Heart left ventricle (tissue), 16 donors: ENCODE results near the gene CENPM. TPM values are rescaled to one million over a fixed set of nuclear protein-coding genes. Genes with fewer than 3 reads are reported as not detected.
"Not testable (repeated sequence)": the region's sequence is repeated elsewhere in the genome, so short reads cannot be mapped to it uniquely, and the experiment has no call there.

ENCODE experiments used
- ATAC-seq, 4 donors: fragments of 200-7000 bp; cut with Tn5 transposase; one replicate each; pipeline ENCODE4 v1.9.1; 2020 to 2022; ENCODE audit warnings: moderate library complexity in 4 of 4, mild to moderate bottlenecking in 3 of 4, moderate number of reproducible peaks in 1 of 4
- DNase-seq, 5 donors: peaks; one replicate each; pipeline ENCODE4 v3.0.0-alpha.2; 2020
- H3K27ac ChIP-seq, 12 donors: fragments of 200-600 bp; sonication (generic) in 4 of 12; one replicate each; pipeline versions ENCODE4 v1.5.0 to v1.8.0; 2016 to 2022; ENCODE audit warnings: mild to moderate bottlenecking in 2 of 12
- H3K27me3 ChIP-seq, 9 donors: fragments of 200-600 bp; sonication (generic) in 2 of 9; one replicate each; pipeline versions ENCODE4 v1.5.1 to v1.8.0; 2016 to 2022; ENCODE audit warnings: mild to moderate bottlenecking in 3 of 9
- H3K36me3 ChIP-seq, 9 donors: fragments of 200-600 bp; sonication (generic) in 2 of 9; one replicate each; pipeline versions ENCODE4 v1.5.0 to v1.8.0; 2018 to 2022; ENCODE audit warnings: mild to moderate bottlenecking in 2 of 9
- H3K4me1 ChIP-seq, 12 donors: fragments of 200-600 bp; sonication (generic) in 4 of 12; one replicate each; pipeline versions ENCODE4 v1.5.0 to v1.8.0; 2016 to 2022; ENCODE audit warnings: mild to moderate bottlenecking in 3 of 12
- H3K4me3 ChIP-seq, 12 donors: fragments of 200-600 bp; sonication (generic) in 4 of 12; one replicate each; pipeline versions ENCODE4 v1.5.0 to v1.8.0; 2017 to 2022; ENCODE audit warnings: mild to moderate bottlenecking in 9 of 12, moderate library complexity in 4 of 12
- H3K9me3 ChIP-seq, 12 donors: fragments of 200-600 bp; sonication (generic) in 4 of 12; one replicate each; pipeline versions ENCODE4 v1.5.0 to v1.8.0; 2016 to 2022; ENCODE audit warnings: mild to moderate bottlenecking in 1 of 12
- POLR2A ChIP-seq, 2 donors: fragments of 450-650 bp; IDR thresholded peaks; one replicate each; pipeline ENCODE4 v1.6.1; 2017; ENCODE audit warnings: antibody characterized with exemption in 2 of 2, mild to moderate bottlenecking in 2 of 2, moderate library complexity in 2 of 2
- WGBS, 4 donors: extraction: QIAGEN DNeasy Blood & Tissue Kit in 2 of 4; methylation state at CpG; one replicate each; pipeline versions ENCODE4 v1.1.5 to v1.1.7; 2013 to 2018; 5-methylcytosine and 5-hydroxymethylcytosine counted together
- intact Hi-C, 10 donors: fragments of 100-400 bp; cut with DNase I; formaldehyde crosslinking; loops; one replicate each; pipeline versions ENCODE4 v1.11.1 to v1.14.2; 2022
- polyA plus RNA-seq, 2 donors: library from polyadenylated mRNA; stranded (reverse); fragments of 200-250 nt; gene quantifications; one replicate each; pipeline ENCODE4 v1.2.3, GENCODE V29; 2013
- total RNA-seq, 9 donors: library from RNA; depleted of rRNA in 2 of 9; stranded (reverse); fragments of >200 nt in 2 of 9; fragmentation: NEBNext Ultra II Directional in 3 of 9; extraction: Animal tissue kit (Norgen Biotek cat#: 25700) in 3 of 9; gene quantifications; one replicate each; pipeline versions ENCODE4 v1.1.0 to v1.2.4, GENCODE V29; 2016 to 2023
- TF ChIP-seq, protein P1 (sequence below), 12 donors: fragments of 200-600 bp; sonication (generic) in 4 of 12; IDR thresholded peaks; one replicate each; pipeline versions ENCODE4 v1.5.0 to v1.8.0; 2018 to 2022; ENCODE audit warnings: antibody characterized with exemption in 12 of 12, mild to moderate bottlenecking in 5 of 12
- donor health status: ischemic (EF 13 %, LVEDD 7.1; RV severe dilation, severe dysfunction).
- donor health status: healthy with polysubstance abuse.
- donor health status: DM: no; HTN: yes; CAD: no.
- donor health status: DM: no; HTN: no; CAD: no.
- donor health status: ischemic (EF 25% LVEDD 6.9; RV normal size, moderate dysfunction).
- donor health status: ischemic (EF 25% LVEDD 5.7; RV mildly dilated, moderate dysfunction).
- donor health status: healthy.
- donor health status: DM: yes; HTN: yes; CAD: no.
- donor health status: ischemic (EF 35%, LVEDD 5.7; RV mildly dilated, moderate dysfunction).
- donor health status: nonischemic (EF 11% LVEDD 7.7; RV severe dilation, severe dysfunction).
- donor health status: DM: yes; HTN: yes; CAD: no.
- donor health status: PGD.
- donor health status: ischemic (EF 29% LVEDD 5.4; RV normal size, mild dysfunction).
- donor health status: nonischemic (EF 23%, LVEDD 6.1; RV moderate dilation, normal function).

CENPM gene
- total and polyA plus RNA-seq, 11 donors: 0.21 to 6.9 (median 0.52) TPM; not detected in 4

DNA sequence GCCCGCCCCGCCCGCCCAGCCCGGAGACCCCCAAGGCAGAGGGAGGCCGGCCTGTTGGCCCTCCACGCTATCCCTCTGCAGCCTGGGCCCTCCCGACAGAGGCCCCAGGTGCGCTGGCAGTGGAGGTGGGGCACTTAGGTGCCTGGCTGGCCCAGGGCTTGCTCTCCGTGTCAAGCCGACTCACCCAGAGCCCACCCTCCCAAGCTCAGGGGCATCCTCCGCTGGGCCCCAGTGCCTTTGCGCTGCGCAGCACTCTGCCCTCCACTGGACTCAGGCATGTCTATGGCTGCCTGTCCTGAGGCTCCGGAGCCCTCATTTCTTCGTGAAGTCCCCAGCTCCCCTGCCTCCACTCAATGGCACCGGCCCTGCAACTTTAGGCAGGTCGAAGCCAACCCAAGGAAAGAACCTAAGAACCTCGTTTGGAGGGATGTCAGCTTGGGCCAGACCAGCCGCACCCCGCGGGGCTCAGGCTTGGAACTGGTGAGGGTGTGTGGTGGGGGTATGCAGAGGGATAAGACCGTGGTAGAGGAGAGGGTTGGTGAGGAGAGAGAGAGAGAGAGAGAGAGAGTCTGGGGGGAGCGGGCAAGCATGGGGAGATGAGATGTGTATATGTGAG is 11.1 kb upstream of the CENPM start:
- intact Hi-C loops: no loop called here
- H3K27me3 ChIP-seq: peaks cover 0 to 15% (median 0%) of the 10 kb centered on the region in 9 donors
- ATAC-seq: peak in 2 of 4 donors; percentile 27 to 35
- H3K27ac ChIP-seq: no peak overlapping the region
- no peaks in the 10 kb centered on the region for H3K9me3 ChIP-seq
- H3K36me3 ChIP-seq: no peaks in the 10 kb centered on the region
- H3K4me1 ChIP-seq: peaks cover 0 to 13% (median 4%) of the 10 kb centered on the region in 12 donors
- H3K4me3 ChIP-seq: peak overlapping the region in 9 of 12 donors; percentile 7 to 39 (median 22)
- TF ChIP-seq, protein P1, sequence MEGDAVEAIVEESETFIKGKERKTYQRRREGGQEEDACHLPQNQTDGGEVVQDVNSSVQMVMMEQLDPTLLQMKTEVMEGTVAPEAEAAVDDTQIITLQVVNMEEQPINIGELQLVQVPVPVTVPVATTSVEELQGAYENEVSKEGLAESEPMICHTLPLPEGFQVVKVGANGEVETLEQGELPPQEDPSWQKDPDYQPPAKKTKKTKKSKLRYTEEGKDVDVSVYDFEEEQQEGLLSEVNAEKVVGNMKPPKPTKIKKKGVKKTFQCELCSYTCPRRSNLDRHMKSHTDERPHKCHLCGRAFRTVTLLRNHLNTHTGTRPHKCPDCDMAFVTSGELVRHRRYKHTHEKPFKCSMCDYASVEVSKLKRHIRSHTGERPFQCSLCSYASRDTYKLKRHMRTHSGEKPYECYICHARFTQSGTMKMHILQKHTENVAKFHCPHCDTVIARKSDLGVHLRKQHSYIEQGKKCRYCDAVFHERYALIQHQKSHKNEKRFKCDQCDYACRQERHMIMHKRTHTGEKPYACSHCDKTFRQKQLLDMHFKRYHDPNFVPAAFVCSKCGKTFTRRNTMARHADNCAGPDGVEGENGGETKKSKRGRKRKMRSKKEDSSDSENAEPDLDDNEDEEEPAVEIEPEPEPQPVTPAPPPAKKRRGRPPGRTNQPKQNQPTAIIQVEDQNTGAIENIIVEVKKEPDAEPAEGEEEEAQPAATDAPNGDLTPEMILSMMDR (IDR thresholded peaks at IDR 0.05): peak in 3 of 12 donors; percentile 10 to 31 (median 11)
- no peak for TF ChIP-seq POLR2A (IDR thresholded peaks at IDR 0.05)
- WGBS, 4 donors: 50 to 70% (median 54%) methylated on average over 15 to 23 of the region's 23 CpGs
- DNase-seq: no peak

DNA sequence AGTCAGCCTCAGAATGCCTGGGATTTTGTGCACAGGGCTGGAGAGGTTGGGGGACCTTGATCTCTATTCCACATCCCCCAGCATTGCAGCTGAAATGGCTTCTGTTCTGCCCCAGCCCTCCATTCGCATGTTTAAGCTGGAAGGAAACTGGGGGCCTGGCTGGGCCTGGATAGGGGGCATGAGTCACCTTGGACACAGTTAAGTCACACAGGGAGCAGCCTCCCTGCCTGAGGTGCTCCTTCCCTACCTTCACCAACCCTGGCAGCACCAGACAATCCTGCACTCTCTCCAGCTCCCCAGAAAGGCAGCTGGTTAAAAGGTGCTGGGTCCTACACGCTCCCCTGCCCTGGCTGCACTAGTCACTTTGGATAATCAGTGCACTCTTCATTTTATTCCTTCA is 5.8 kb upstream of the CENPM start:
- no peak for ATAC-seq
- whole genome bisulfite sequencing, 4 donors: 92 to 100% (median 92%) methylated on average over 1 to 2 of the region's 2 CpGs
- H3K4me1 ChIP-seq: peaks cover 0 to 5% (median 3%) of the 10 kb centered on the region in 12 donors
- peaks cover 0 to 12% (median 0%) of the 10 kb centered on the region in 9 donors for H3K27me3 ChIP-seq
- H3K36me3 ChIP-seq: no peaks in the 10 kb centered on the region
- H3K27ac ChIP-seq: no peak overlapping the region
- TF ChIP-seq, protein P1 (IDR thresholded peaks at IDR 0.05): no peak
- no peak for DNase-seq
- no peak overlapping the region for H3K4me3 ChIP-seq
- intact Hi-C loops: no loop called here
- no peaks in the 10 kb centered on the region for H3K9me3 ChIP-seq

GRCh38 chr22:41951898-41952474 is 5.0 kb upstream of the CENPM start, which contains the start of gene SMIM45:
Gene SMIM45, plus strand, starts transcription at chr22:41952150.
- ATAC-seq (peak in 3 of 4 donors; percentile 33 to 40 (median 33)), DNase-seq (no peak)
- H3K36me3 ChIP-seq: no peaks in the 10 kb centered on the region
- H3K4me3 ChIP-seq: no peak within 1 kb of the TSS
- WGBS, 4 donors: 43 to 51% (median 49%) methylated on average over 9 to 16 of the region's 16 CpGs
- no peaks in the 10 kb centered on the region for H3K9me3 ChIP-seq
- H3K27me3 ChIP-seq: peaks cover 0 to 7% (median 0%) of the 10 kb centered on the region in 9 donors
- TF ChIP-seq, protein P1 (IDR thresholded peaks at IDR 0.05): peak in 1 of 12 donors; percentile 8
- TF ChIP-seq POLR2A (IDR thresholded peaks at IDR 0.05): no peak
- no peak within 1 kb of the TSS for H3K27ac ChIP-seq
- H3K4me1 ChIP-seq: peaks cover 0 to 6% (median 1%) of the 10 kb centered on the region in 12 donors
- intact Hi-C loops: no loop called here

DNA sequence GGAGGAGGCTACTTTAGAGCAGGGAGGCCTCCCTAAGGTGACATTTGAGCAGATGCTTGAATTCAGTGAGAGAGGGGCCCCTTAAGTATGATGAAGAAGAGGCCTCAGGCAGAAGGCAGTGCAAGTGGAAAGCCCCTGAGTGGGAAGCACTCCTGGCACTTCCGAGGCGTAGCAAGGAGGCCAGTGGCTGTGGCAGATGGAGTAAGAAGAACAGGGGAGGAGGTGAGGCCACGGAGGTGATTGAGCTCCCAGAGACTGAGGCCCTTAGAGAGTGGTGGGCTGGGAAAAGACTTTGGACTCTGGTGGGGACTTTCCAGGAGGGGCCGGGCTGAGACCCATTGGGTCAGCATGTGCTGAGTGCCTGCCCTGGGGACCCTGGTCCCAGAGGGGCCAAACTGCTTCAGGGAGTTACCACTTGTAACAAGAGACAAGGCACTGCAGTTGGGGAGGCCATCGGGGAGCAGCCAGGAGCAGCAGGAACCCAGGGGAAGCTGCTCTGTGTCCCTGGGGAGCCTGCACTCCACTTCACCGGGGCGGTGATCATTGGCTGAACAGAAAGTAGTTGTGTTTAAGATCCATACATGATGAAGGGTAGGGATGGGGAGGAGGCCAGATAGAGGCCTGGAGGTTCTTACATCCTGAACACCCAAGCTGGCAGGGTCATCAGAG is 2.5 kb upstream of the CENPM start:
- TF ChIP-seq, protein P1 (IDR thresholded peaks at IDR 0.05): no peak
- TF ChIP-seq POLR2A (IDR thresholded peaks at IDR 0.05): no peak
- Histone ChIP-seq H3K36me3 (no peaks in the 10 kb centered on the region), H3K4me1 (peaks cover 0 to 19% (median 9%) of the 10 kb centered on the region in 12 donors), H3K4me3 (no peak overlapping the region), H3K27ac (no peak overlapping the region), H3K9me3 (no peaks in the 10 kb centered on the region), H3K27me3 (peaks cover 0 to 7% (median 0%) of the 10 kb centered on the region in 9 donors)
- 84 to 89% (median 85%) methylated on average over 7 of the region's 7 CpGs for WGBS, 4 donors
- ATAC-seq: no peak
- DNase-seq: no peak
- intact Hi-C loops: no loop called here

GRCh38 chr22:41948928-41949296 is 2.0 kb upstream of the CENPM start:
- H3K36me3 ChIP-seq, H3K9me3 ChIP-seq, DNase-seq, H3K27ac ChIP-seq, ATAC-seq, H3K27me3 ChIP-seq, H3K4me3 ChIP-seq, intact Hi-C loops: not testable (repeated sequence)
- 85 to 99% (median 90%) methylated on average over 8 of the region's 8 CpGs for WGBS, 4 donors
- peaks cover 0 to 21% (median 9%) of the 10 kb centered on the region in 12 donors for H3K4me1 ChIP-seq
